Stimulated activated CD8-positive, alpha-beta memory T cell treated with anti-CD3 and anti-CD28 coated beads, Interleukin-7, amount 100 ng/mL, for 24 hours (primary cell): ENCODE data around the gene HTR3B.
"Not testable (repeated sequence)": the region's sequence is repeated elsewhere in the genome, so short reads cannot be mapped to it uniquely, and the experiment has no call there.

Source experiments
- DNase-seq: peaks from one replicate; pipeline ENCODE4 v3.0.0-alpha.2; 2020; ENCODE audit warnings: low read depth

HTR3B gene

GRCh38 chr11:113884361-113884836 lies 20.2 kb upstream of the HTR3B start:
- no peak for DNase-seq

GRCh38 chr11:113885897-113886296 lies 18.7 kb upstream of the HTR3B start:
- DNase-seq: no peak

- no peak for DNase-seq
Measured at GRCh38 chr11:113888848-113889247, 15.7 kb upstream of the HTR3B start.

- no peak for DNase-seq
Measured at GRCh38 chr11:113894421-113894996, 10.1 kb upstream of the HTR3B start.

GRCh38 chr11:113895367-113896155 lies 9.0 kb upstream of the HTR3B start:
- DNase-seq: no peak

- no peak for DNase-seq
Measured at GRCh38 chr11:113896156-113896879, 8.3 kb upstream of the HTR3B start.

- no peak for DNase-seq
Measured at GRCh38 chr11:113901141-113901540, 3.5 kb upstream of the HTR3B start.

- no peak for DNase-seq
Measured at GRCh38 chr11:113906038-113906437, 1.4 kb downstream of the HTR3B start.

- DNase-seq: no peak
Measured at GRCh38 chr11:113906516-113906915, 1.9 kb downstream of the HTR3B start.

- no peak for DNase-seq
Measured at GRCh38 chr11:113907152-113907551, 2.6 kb downstream of the HTR3B start.

GRCh38 chr11:113907681-113908080 lies 3.1 kb downstream of the HTR3B start:
- no peak for DNase-seq

GRCh38 chr11:113908098-113908497 lies 3.5 kb downstream of the HTR3B start:
- DNase-seq: no peak

- DNase-seq: not testable (repeated sequence)
Measured at GRCh38 chr11:113911491-113911890, 6.9 kb downstream of the HTR3B start.

GRCh38 chr11:113923572-113923971 lies 19.0 kb downstream of the HTR3B start:
- no peak for DNase-seq

- DNase-seq: no peak
Measured at GRCh38 chr11:113926273-113927197, 21.9 kb downstream of the HTR3B start.

GRCh38 chr11:113928311-113928710 lies 23.7 kb downstream of the HTR3B start:
- no peak for DNase-seq

GRCh38 chr11:113932788-113933187 lies 28.2 kb downstream of the HTR3B start:
- DNase-seq: no peak

GRCh38 chr11:113934193-113934592 lies 29.6 kb downstream of the HTR3B start:
- not testable (repeated sequence) for DNase-seq

GRCh38 chr11:113934761-113935160 lies 30.2 kb downstream of the HTR3B start:
- no peak for DNase-seq

GRCh38 chr11:113935858-113936257 lies 31.3 kb downstream of the HTR3B start:
- no peak for DNase-seq

GRCh38 chr11:113937918-113938317 lies 33.3 kb downstream of the HTR3B start:
- DNase-seq: no peak

GRCh38 chr11:113942256-113942655 lies 37.7 kb downstream of the HTR3B start:
- no peak for DNase-seq
